Smooth muscle cell (in vitro differentiated cells): ENCODE measurements around the gene ZNF646. TPM values are rescaled to one million over a fixed set of nuclear protein-coding genes. Genes with fewer than 3 reads are reported as not detected.

ENCODE experiments used
- DNase-seq: peaks from one replicate; lab custom pipeline; 2025; ENCODE audit not compliant: unreplicated experiment; lab: John Stamatoyannopoulos, UW
- H2AFZ ChIP-seq: fragments of 200-600 bp; sonication (generic); 2 replicates; pipeline ENCODE4 v1.6.0; 2016; ENCODE audit warnings: antibody characterized with exemption, low read depth, mild to moderate bottlenecking
- H3F3A ChIP-seq: fragments of 200-600 bp; sonication (generic); 2 replicates; pipeline ENCODE4 v1.6.0; 2017; ENCODE audit warnings: antibody characterized with exemption, low read depth
- H3K27ac ChIP-seq: fragments of 200-600 bp; sonication (generic); 2 replicates; pipeline ENCODE4 v1.5.1; 2016; ENCODE audit warnings: low read depth, mild to moderate bottlenecking
- H3K27me3 ChIP-seq: fragments of 200-600 bp; sonication (generic); 2 replicates; pipeline ENCODE4 v1.6.1; 2016; ENCODE audit warnings: low read depth, mild to moderate bottlenecking
- H3K36me3 ChIP-seq: fragments of 200-600 bp; sonication (generic); 2 replicates; pipeline ENCODE4 v1.5.1; 2016; ENCODE audit warnings: low read depth
- H3K4me1 ChIP-seq: fragments of 200-600 bp; sonication (generic); 2 replicates; pipeline ENCODE4 v1.5.1; 2016; ENCODE audit warnings: low read depth
- H3K4me2 ChIP-seq: fragments of 200-600 bp; sonication (generic); 2 replicates; pipeline ENCODE4 v1.6.0; 2016; ENCODE audit warnings: mild to moderate bottlenecking
- H3K4me3 ChIP-seq: fragments of 200-600 bp; sonication (generic); 2 replicates; pipeline ENCODE4 v1.5.1; 2016; ENCODE audit warnings: mild to moderate bottlenecking
- H3K79me2 ChIP-seq: fragments of 200-600 bp; sonication (generic); 2 replicates; pipeline ENCODE4 v1.6.0; 2016; ENCODE audit warnings: low read depth, mild to moderate bottlenecking
- H3K9ac ChIP-seq: fragments of 200-600 bp; sonication (generic); 2 replicates; pipeline ENCODE4 v1.6.0; 2016; ENCODE audit warnings: low read depth
- H3K9me3 ChIP-seq: fragments of 200-600 bp; sonication (generic); replicated peaks from 2 replicates; pipeline ENCODE4 v1.5.1; 2016; ENCODE audit warnings: low read depth
- H4K20me1 ChIP-seq: fragments of 200-600 bp; sonication (generic); 2 replicates; pipeline ENCODE4 v1.6.0; 2016; ENCODE audit warnings: low read depth
- WGBS: methylation state at CpG from one replicate; pipeline ENCODE4 v1.1.7; 2016; ENCODE audit warnings: low lambda C conversion rate; 5-methylcytosine and 5-hydroxymethylcytosine counted together
- polyA plus RNA-seq: library from polyadenylated mRNA; unstranded; fragments of >200 nt; fragmentation: Nextera tagmentation; extraction: Ambion mirVana; gene quantifications from 2 replicates; pipeline ENCODE4 v1.2.1, GENCODE V29; 2016
- total RNA-seq: library from RNA; depleted of rRNA; stranded (reverse); fragments of >200 nt; gene quantifications from 2 replicates; pipeline ENCODE4 v1.2.3, GENCODE V29; 2014
- TF ChIP-seq, protein P1 (sequence below): fragments of 200-600 bp; sonication (generic); IDR thresholded peaks from 2 replicates; pipeline ENCODE4 v1.5.1; 2017; ENCODE audit warnings: borderline replicate concordance, mild to moderate bottlenecking, antibody characterized with exemption; ENCODE audit not compliant: insufficient read depth, poor library complexity, severe bottlenecking

The ZNF646 gene
- total and polyA plus RNA-seq, 2 experiments from 2014 or later = 5.7 to 7.3 TPM

DNA sequence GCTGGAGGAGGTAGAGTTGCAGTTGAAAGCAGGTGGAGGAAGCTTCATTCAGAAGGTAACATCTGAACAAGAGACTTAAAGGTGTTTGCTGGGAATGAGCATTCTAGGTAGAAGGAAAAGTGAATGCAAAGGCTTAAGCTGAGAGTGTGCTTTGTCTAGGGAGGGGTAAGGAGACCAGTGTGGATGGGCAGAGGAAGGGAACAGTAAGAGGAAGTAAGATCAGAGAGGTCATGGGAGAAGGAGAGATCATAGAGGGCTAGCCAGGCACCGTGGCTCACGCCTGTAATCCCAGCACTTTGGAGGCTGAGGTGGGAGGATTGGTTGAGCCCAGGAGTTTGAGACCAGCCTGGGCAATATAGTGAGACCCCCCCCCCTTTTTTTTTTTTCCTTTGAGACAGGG is 37.5 kb upstream of the ZNF646 start:
- Histone ChIP-seq H3K27ac (no peak overlapping the region), H3K4me3 (no peak overlapping the region), H3K9ac (no peak overlapping the region), H3K4me1 (no peaks in the 10 kb centered on the region), H3K27me3 (no peaks in the 10 kb centered on the region), H3K9me3 (no peaks in the 10 kb centered on the region), H3K79me2 (peaks cover 13% of the 10 kb centered on the region), H4K20me1 (peaks cover 11% of the 10 kb centered on the region), H3F3A (no peaks in the 10 kb centered on the region), H2AFZ (no peak overlapping the region), H3K4me2 (no peak overlapping the region), H3K36me3 (no peaks in the 10 kb centered on the region)
- WGBS = 77% methylated on average over 2 of the region's 2 CpGs
- TF ChIP-seq, protein P1, sequence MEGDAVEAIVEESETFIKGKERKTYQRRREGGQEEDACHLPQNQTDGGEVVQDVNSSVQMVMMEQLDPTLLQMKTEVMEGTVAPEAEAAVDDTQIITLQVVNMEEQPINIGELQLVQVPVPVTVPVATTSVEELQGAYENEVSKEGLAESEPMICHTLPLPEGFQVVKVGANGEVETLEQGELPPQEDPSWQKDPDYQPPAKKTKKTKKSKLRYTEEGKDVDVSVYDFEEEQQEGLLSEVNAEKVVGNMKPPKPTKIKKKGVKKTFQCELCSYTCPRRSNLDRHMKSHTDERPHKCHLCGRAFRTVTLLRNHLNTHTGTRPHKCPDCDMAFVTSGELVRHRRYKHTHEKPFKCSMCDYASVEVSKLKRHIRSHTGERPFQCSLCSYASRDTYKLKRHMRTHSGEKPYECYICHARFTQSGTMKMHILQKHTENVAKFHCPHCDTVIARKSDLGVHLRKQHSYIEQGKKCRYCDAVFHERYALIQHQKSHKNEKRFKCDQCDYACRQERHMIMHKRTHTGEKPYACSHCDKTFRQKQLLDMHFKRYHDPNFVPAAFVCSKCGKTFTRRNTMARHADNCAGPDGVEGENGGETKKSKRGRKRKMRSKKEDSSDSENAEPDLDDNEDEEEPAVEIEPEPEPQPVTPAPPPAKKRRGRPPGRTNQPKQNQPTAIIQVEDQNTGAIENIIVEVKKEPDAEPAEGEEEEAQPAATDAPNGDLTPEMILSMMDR = no peak
- no peak for DNase-seq

DNA sequence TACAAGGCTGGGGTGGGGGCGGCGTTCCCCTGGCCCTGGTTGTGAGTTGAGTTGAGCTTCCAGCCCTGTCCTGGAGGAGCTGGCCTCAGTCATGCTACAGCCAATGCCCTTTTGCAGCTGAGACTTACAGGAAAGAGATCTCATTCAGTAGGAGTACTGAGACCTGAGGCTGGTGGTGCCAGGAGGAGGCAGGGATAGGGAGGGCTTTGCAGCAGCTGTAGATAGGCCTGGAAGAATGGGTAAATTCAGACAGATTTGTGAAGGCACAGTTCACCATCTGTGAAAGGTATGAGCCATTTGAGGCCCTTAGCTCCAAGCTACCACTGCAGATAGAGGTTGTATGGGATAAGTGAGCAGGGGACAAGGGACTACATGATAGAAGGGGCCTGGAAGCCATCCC is 35.2 kb upstream of the ZNF646 start:
- no peaks in the 10 kb centered on the region for H3K27me3 ChIP-seq
- H3K36me3 ChIP-seq = no peaks in the 10 kb centered on the region
- H3K9me3 ChIP-seq = no peaks in the 10 kb centered on the region
- DNase-seq = no peak
- H3K79me2 ChIP-seq = peaks cover 13% of the 10 kb centered on the region
- no peak overlapping the region for H3K27ac ChIP-seq
- H3F3A ChIP-seq = no peaks in the 10 kb centered on the region
- no peak overlapping the region for H2AFZ ChIP-seq
- H3K4me2 ChIP-seq = no peak overlapping the region
- no peak overlapping the region for H3K9ac ChIP-seq
- H4K20me1 ChIP-seq = peaks cover 11% of the 10 kb centered on the region
- 98% methylated on average over 2 of the region's 2 CpGs for WGBS
- H3K4me1 ChIP-seq = no peaks in the 10 kb centered on the region
- TF ChIP-seq, protein P1 = no peak
- no peak overlapping the region for H3K4me3 ChIP-seq

DNA sequence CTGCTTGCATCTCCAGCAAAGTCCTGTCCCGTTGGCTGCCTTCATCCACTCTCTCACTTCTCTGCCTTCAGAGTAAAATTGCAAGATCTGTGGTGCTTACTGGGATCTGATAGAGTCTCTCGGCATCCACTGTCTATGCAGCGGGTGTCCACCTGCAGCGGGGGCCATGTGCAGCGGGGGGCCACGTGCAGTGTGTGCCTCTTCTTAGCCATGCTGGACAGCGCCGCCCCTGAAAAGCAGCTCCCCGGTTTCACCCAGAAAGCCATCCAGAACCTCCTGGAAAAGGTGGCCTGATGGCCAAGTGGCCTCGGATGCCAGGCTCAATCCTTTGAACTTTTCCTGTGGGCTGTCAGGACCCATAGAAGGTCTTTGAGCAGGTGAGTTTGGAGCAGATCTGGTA is 31.4 kb upstream of the ZNF646 start:
- 94% methylated on average over 10 of the region's 10 CpGs for WGBS
- no peak for DNase-seq
- no peak overlapping the region for H3K4me2 ChIP-seq
- no peaks in the 10 kb centered on the region for H4K20me1 ChIP-seq
- no peak overlapping the region for H2AFZ ChIP-seq
- no peaks in the 10 kb centered on the region for H3K27me3 ChIP-seq
- no peak overlapping the region for H3K27ac ChIP-seq
- H3K9ac ChIP-seq = no peak overlapping the region
- no peaks in the 10 kb centered on the region for H3K4me1 ChIP-seq
- H3K4me3 ChIP-seq = no peak overlapping the region
- no peaks in the 10 kb centered on the region for H3K36me3 ChIP-seq
- H3K9me3 ChIP-seq = no peaks in the 10 kb centered on the region
- H3K79me2 ChIP-seq = no peaks in the 10 kb centered on the region
- TF ChIP-seq, protein P1 = no peak
- no peaks in the 10 kb centered on the region for H3F3A ChIP-seq

DNA sequence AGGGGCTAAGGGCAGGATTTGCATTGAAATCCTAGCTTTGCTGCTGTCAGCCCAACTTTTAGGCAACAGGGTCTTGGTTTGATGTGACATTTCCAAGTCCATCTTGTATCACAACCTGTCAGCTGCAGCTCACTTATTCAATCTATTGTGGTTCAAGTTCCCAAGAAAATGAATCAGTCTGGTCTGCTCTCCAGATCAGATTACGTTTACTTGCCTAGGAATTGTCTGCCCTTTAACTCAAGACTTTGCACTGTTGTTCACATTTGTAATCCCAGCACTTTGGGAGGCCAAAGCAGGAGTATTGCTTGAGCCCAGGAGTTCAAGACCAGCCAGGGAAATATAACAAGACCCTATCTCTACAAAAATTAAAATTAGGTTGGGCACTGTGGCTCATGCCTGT is 30.9 kb upstream of the ZNF646 start:
- Histone ChIP-seq H3K4me3 (no peak overlapping the region), H2AFZ (no peak overlapping the region), H3K9me3 (no peaks in the 10 kb centered on the region), H3K4me2 (no peak overlapping the region), H3K9ac (no peak overlapping the region), H3F3A (no peaks in the 10 kb centered on the region), H4K20me1 (no peaks in the 10 kb centered on the region), H3K27me3 (no peaks in the 10 kb centered on the region), H3K4me1 (no peaks in the 10 kb centered on the region), H3K27ac (no peak overlapping the region), H3K36me3 (no peaks in the 10 kb centered on the region), H3K79me2 (no peaks in the 10 kb centered on the region)
- no peak for DNase-seq
- WGBS = 89% methylated on average over 1 of the region's 1 CpG
- TF ChIP-seq, protein P1 = no peak
